GM23338 (cell line): ENCODE results near the gene TRDN. TPM values are rescaled to one million over a fixed set of nuclear protein-coding genes. Genes with fewer than 3 reads are reported as not detected.

Source experiments
- ATAC-seq: fragments of 200-7000 bp; cut with Tn5 transposase; 3 replicates; pipeline ENCODE4 v1.9.1; 2020
- DNase-seq: peaks from one replicate; pipeline ENCODE4 v3.0.0-alpha.2; 2015; ENCODE audit warnings: low spot score
- H2AFZ ChIP-seq: fragments of 200-600 bp; sonication (generic); 2 replicates; pipeline ENCODE4 v1.8.0; 2016; ENCODE audit warnings: antibody characterized with exemption, mild to moderate bottlenecking, moderate library complexity
- H3F3A ChIP-seq: fragments of 200-600 bp; sonication (generic); replicated peaks from 2 replicates; pipeline ENCODE4 v1.8.0; 2017; ENCODE audit warnings: antibody characterized with exemption, mixed run types, low read depth
- H3K27ac ChIP-seq: fragments of 200-600 bp; sonication (generic); 2 replicates; pipeline ENCODE4 v1.6.1; 2016; ENCODE audit warnings: low read depth
- H3K27me3 ChIP-seq: fragments of 200-600 bp; sonication (generic); 2 replicates; pipeline ENCODE4 v1.8.0; 2016; ENCODE audit warnings: mild to moderate bottlenecking, mixed run types, moderate library complexity; ENCODE audit not compliant: insufficient read depth
- H3K36me3 ChIP-seq: fragments of 200-600 bp; sonication (generic); 2 replicates; pipeline ENCODE4 v1.8.0; 2016; ENCODE audit warnings: mild to moderate bottlenecking; ENCODE audit not compliant: insufficient read depth
- H3K4me1 ChIP-seq: fragments of 200-600 bp; sonication (generic); 2 replicates; pipeline ENCODE4 v1.8.0; 2016; ENCODE audit warnings: mild to moderate bottlenecking, moderate library complexity; ENCODE audit not compliant: insufficient read depth
- H3K4me2 ChIP-seq: fragments of 200-600 bp; sonication (generic); 2 replicates; pipeline ENCODE4 v1.7.1; 2017; ENCODE audit warnings: mixed run types
- H3K4me3 ChIP-seq: fragments of 200-600 bp; sonication (generic); 2 replicates; pipeline ENCODE4 v1.6.1; 2016; ENCODE audit warnings: mixed run types
- H3K79me2 ChIP-seq: fragments of 200-600 bp; sonication (generic); replicated peaks from 2 replicates; pipeline ENCODE4 v1.8.0; 2017; ENCODE audit warnings: mild to moderate bottlenecking; ENCODE audit not compliant: insufficient read depth
- H3K9me2 ChIP-seq: fragments of 200-600 bp; sonication (generic); 2 replicates; pipeline ENCODE4 v1.8.0; 2017; ENCODE audit not compliant: insufficient read depth
- H4K20me1 ChIP-seq: fragments of 200-600 bp; sonication (generic); replicated peaks from 2 replicates; pipeline ENCODE4 v1.8.0; 2017; ENCODE audit warnings: mild to moderate bottlenecking; ENCODE audit not compliant: insufficient read depth
- H3K27ac Mint-ChIP-seq: 2 replicates; pipeline ENCODE4 v1.8.0; 2020; ENCODE audit warnings: inconsistent platforms, mild to moderate bottlenecking, moderate library complexity, mixed read lengths
- H3K27me3 Mint-ChIP-seq: 3 replicates; pipeline ENCODE4 v1.8.0; 2022; ENCODE audit warnings: low read depth, mild to moderate bottlenecking, moderate library complexity, mixed read lengths, inconsistent platforms; ENCODE audit not compliant: insufficient read depth, poor library complexity
- H3K36me3 Mint-ChIP-seq: 3 replicates; pipeline ENCODE4 v1.8.0; 2021; ENCODE audit warnings: low read depth, mild to moderate bottlenecking, inconsistent platforms, moderate library complexity, mixed read lengths
- H3K4me1 Mint-ChIP-seq: 3 replicates; pipeline ENCODE4 v1.8.0; 2020; ENCODE audit warnings: mild to moderate bottlenecking, inconsistent platforms, mixed read lengths
- H3K4me3 Mint-ChIP-seq: 3 replicates; pipeline ENCODE4 v1.8.0; 2021; ENCODE audit warnings: moderate library complexity, mild to moderate bottlenecking, inconsistent platforms, mixed read lengths
- H3K9me3 Mint-ChIP-seq: 3 replicates; pipeline ENCODE4 v1.8.0; 2020; ENCODE audit warnings: moderate library complexity, mild to moderate bottlenecking, inconsistent platforms, mixed read lengths
- CREB1 ChIP-seq: fragments of 250-450 bp; sonication (Bioruptor Pico); IDR thresholded peaks from 2 replicates; pipeline ENCODE4 v1.5.0; 2020; ENCODE audit warnings: low read depth, mild to moderate bottlenecking, moderate library complexity
- CTCF ChIP-seq, 2 experiments: fragments of 200-600 bp in 1 of 2; sonication (generic) in 1 of 2; conservative IDR thresholded peaks; 2 replicates each; pipeline versions ENCODE4 v1.5.1 to v1.6.1; 2016 to 2017; ENCODE audit warnings: antibody characterized with exemption in 2 of 2, low read depth in 2 of 2, mild to moderate bottlenecking in 2 of 2, moderate library complexity in 1 of 2
- EZH2phosphoT487 ChIP-seq: fragments of 200-600 bp; sonication (generic); IDR thresholded peaks from one replicate; pipeline ENCODE4 v1.8.1; 2018; ENCODE audit warnings: antibody characterized with exemption; ENCODE audit not compliant: unreplicated experiment
- REST ChIP-seq: IDR thresholded peaks from one replicate; pipeline ENCODE4 v1.6.1; 2018; ENCODE audit warnings: antibody characterized with exemption; ENCODE audit not compliant: unreplicated experiment
- STAT1 ChIP-seq: IDR thresholded peaks from one replicate; pipeline ENCODE4 v1.6.1; 2016; ENCODE audit warnings: antibody characterized with exemption; ENCODE audit not compliant: unreplicated experiment
- ZNF462 ChIP-seq: fragments of 250-450 bp; sonication (Bioruptor Pico); IDR thresholded peaks from 2 replicates; pipeline ENCODE4 v1.5.0; 2020; ENCODE audit warnings: mild to moderate bottlenecking, moderate library complexity
- polyA plus RNA-seq: library from polyadenylated mRNA; unstranded; fragments of >200 nt; fragmentation: Nextera tagmentation; extraction: Ambion mirVana; gene quantifications from 2 replicates; pipeline ENCODE4 v1.2.1, GENCODE V29; 2016
- total RNA-seq: library from RNA; depleted of rRNA; stranded (reverse); fragments of >200 nt; shearing (Covaris generic); gene quantifications from 2 replicates; pipeline ENCODE4 v1.2.3, GENCODE V29; 2014

The TRDN gene
- total and polyA plus RNA-seq, 2 experiments from 2014 or later, result 35.5 to 137 TPM

- no peak for TF ChIP-seq EZH2phosphoT487
- no peak for TF ChIP-seq ZNF462
- no peak for TF ChIP-seq CREB1 (CRISPR knock-in tag)
- no peak for TF ChIP-seq REST
- TF ChIP-seq CTCF (conservative IDR thresholded peaks at IDR 0.05; ENCODE audit: low read depth in 2 of 2), result no peak
- no peak for TF ChIP-seq STAT1
- H3K27me3 Mint-ChIP-seq, result peaks cover 2% of the 10 kb centered on the region
- Histone ChIP-seq H3K4me2 (no peak overlapping the region), H2AFZ (no peak overlapping the region), H3K27ac (no peak overlapping the region), H3K79me2 (no peaks in the 10 kb centered on the region), H3F3A (no peaks in the 10 kb centered on the region), H3K4me1 (no peaks in the 10 kb centered on the region), H4K20me1 (no peaks in the 10 kb centered on the region), H3K4me3 (no peak overlapping the region), H3K9me2 (no peaks in the 10 kb centered on the region), H3K36me3 (no peaks in the 10 kb centered on the region), H3K27me3 (no peaks in the 10 kb centered on the region)
- DNase-seq (no peak), ATAC-seq (no peak)
- H3K27ac Mint-ChIP-seq, result no peak overlapping the region
- H3K36me3 Mint-ChIP-seq, result peaks cover 17% of the 10 kb centered on the region
- H3K9me3 Mint-ChIP-seq, result peaks cover 28% of the 10 kb centered on the region
- H3K4me3 Mint-ChIP-seq, result no peak overlapping the region
- no peaks in the 10 kb centered on the region for H3K4me1 Mint-ChIP-seq
These were observed 179.9 kb downstream of the TRDN start for GRCh38 chr6:123456836-123457235.
